Loucy (cell line): ENCODE results near the gene WDR7.

Source experiments
- H2AFZ ChIP-seq: fragments of 200-600 bp; sonication (generic); 2 replicates; pipeline ENCODE4 v1.6.0; 2016; ENCODE audit warnings: antibody characterized with exemption, mild to moderate bottlenecking, low read length, moderate library complexity
- H3F3A ChIP-seq: fragments of 200-600 bp; 2 replicates; pipeline ENCODE4 v1.6.0; 2016; ENCODE audit warnings: antibody characterized with exemption, low read depth, mild to moderate bottlenecking
- H3K27me3 ChIP-seq: fragments of 200-600 bp; sonication (generic); 2 replicates; pipeline ENCODE4 v1.6.1; 2014; ENCODE audit warnings: low read length, mild to moderate bottlenecking; ENCODE audit not compliant: insufficient read depth, poor library complexity, severe bottlenecking
- H3K36me3 ChIP-seq: fragments of 200-600 bp; sonication (generic); 2 replicates; pipeline ENCODE4 v1.6.1; 2016; ENCODE audit warnings: low read length; ENCODE audit not compliant: insufficient read depth
- H3K4me1 ChIP-seq: fragments of 200-600 bp; sonication (generic); 2 replicates; pipeline ENCODE4 v1.5.1; 2014; ENCODE audit warnings: low read length, mild to moderate bottlenecking; ENCODE audit not compliant: insufficient read depth, poor library complexity, severe bottlenecking
- H3K4me2 ChIP-seq: fragments of 200-600 bp; sonication (generic); 2 replicates; pipeline ENCODE4 v1.6.0; 2014; ENCODE audit warnings: antibody characterized with exemption, low read length, low read depth, mild to moderate bottlenecking; ENCODE audit not compliant: poor library complexity, severe bottlenecking
- H3K4me3 ChIP-seq: fragments of 200-600 bp; sonication (generic); 2 replicates; pipeline ENCODE4 v1.5.1; 2014; ENCODE audit warnings: low read length, mild to moderate bottlenecking, mixed read lengths; ENCODE audit not compliant: poor library complexity, severe bottlenecking
- H3K79me2 ChIP-seq: fragments of 200-600 bp; sonication (generic); 2 replicates; pipeline ENCODE4 v1.6.1; 2014; ENCODE audit warnings: low read length; ENCODE audit not compliant: insufficient read depth
- H3K9ac ChIP-seq: fragments of 200-600 bp; sonication (generic); 2 replicates; pipeline ENCODE4 v1.6.0; 2014; ENCODE audit warnings: mild to moderate bottlenecking, low read depth, low read length, moderate library complexity; ENCODE audit not compliant: poor library complexity, severe bottlenecking
- H3K9me2 ChIP-seq: fragments of 200-600 bp; sonication (generic); replicated peaks from 2 replicates; pipeline ENCODE4 v1.6.1; 2016; ENCODE audit warnings: low read depth, low read length, mixed read lengths
- H3K9me3 ChIP-seq: fragments of 200-600 bp; sonication (generic); 2 replicates; pipeline ENCODE4 v1.6.1; 2014; ENCODE audit warnings: mild to moderate bottlenecking, antibody characterized with exemption, low read length, low read depth; ENCODE audit not compliant: insufficient read depth
- H4K20me1 ChIP-seq: fragments of 200-600 bp; sonication (generic); 2 replicates; pipeline ENCODE4 v1.6.0; 2014; ENCODE audit warnings: antibody characterized with exemption, low read length, mild to moderate bottlenecking; ENCODE audit not compliant: insufficient read depth, poor library complexity, severe bottlenecking
- EZH2phosphoT487 ChIP-seq: fragments of 200-600 bp; IDR thresholded peaks from 2 replicates; pipeline ENCODE4 v1.6.1; 2018; ENCODE audit warnings: antibody characterized with exemption, mild to moderate bottlenecking, moderate library complexity, borderline replicate concordance
- TF ChIP-seq, protein P1 (sequence below): fragments of 200-600 bp; sonication (generic); conservative IDR thresholded peaks from 2 replicates; pipeline ENCODE4 v1.5.1; 2014; ENCODE audit warnings: mild to moderate bottlenecking, antibody characterized with exemption, low read length

Gene WDR7

GRCh38 chr18:56953428-56954198 is 302.5 kb downstream of the WDR7 start:
- no peak overlapping the region for H3K4me2 ChIP-seq
- H3K9ac ChIP-seq: no peak overlapping the region
- no peaks in the 10 kb centered on the region for H3K79me2 ChIP-seq
- H3K4me3 ChIP-seq: no peak overlapping the region
- no peaks in the 10 kb centered on the region for H3K36me3 ChIP-seq
- H4K20me1 ChIP-seq: no peaks in the 10 kb centered on the region
- no peaks in the 10 kb centered on the region for H3K27me3 ChIP-seq
- H3K9me3 ChIP-seq: no peaks in the 10 kb centered on the region
- no peaks in the 10 kb centered on the region for H3K4me1 ChIP-seq
- TF ChIP-seq, protein P1, sequence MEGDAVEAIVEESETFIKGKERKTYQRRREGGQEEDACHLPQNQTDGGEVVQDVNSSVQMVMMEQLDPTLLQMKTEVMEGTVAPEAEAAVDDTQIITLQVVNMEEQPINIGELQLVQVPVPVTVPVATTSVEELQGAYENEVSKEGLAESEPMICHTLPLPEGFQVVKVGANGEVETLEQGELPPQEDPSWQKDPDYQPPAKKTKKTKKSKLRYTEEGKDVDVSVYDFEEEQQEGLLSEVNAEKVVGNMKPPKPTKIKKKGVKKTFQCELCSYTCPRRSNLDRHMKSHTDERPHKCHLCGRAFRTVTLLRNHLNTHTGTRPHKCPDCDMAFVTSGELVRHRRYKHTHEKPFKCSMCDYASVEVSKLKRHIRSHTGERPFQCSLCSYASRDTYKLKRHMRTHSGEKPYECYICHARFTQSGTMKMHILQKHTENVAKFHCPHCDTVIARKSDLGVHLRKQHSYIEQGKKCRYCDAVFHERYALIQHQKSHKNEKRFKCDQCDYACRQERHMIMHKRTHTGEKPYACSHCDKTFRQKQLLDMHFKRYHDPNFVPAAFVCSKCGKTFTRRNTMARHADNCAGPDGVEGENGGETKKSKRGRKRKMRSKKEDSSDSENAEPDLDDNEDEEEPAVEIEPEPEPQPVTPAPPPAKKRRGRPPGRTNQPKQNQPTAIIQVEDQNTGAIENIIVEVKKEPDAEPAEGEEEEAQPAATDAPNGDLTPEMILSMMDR: no peak
- no peak for TF ChIP-seq EZH2phosphoT487
- no peak overlapping the region for H2AFZ ChIP-seq
- H3K9me2 ChIP-seq: no peaks in the 10 kb centered on the region
- no peaks in the 10 kb centered on the region for H3F3A ChIP-seq

DNA sequence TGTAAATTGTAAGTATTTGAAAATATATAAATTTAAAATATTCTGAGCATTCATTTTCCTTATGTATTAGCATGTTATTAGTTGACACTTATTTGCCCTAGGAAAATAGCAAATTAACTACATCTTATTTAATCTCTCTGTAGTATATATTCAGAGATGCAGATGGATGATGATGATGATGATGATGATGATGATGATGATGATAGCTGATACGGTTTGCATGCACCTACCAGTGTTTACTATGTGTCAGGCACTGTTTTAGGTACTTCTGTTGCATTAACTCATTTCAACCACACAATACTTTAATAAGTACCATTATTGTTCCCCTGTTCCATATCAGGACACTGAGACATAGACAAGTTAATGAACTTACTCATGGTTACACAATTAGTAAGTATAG is 304.3 kb downstream of the WDR7 start:
- H3K27me3 ChIP-seq: no peaks in the 10 kb centered on the region
- no peak overlapping the region for H3K4me2 ChIP-seq
- H3K9me3 ChIP-seq: no peaks in the 10 kb centered on the region
- no peak overlapping the region for H3K9ac ChIP-seq
- H3K4me1 ChIP-seq: peaks cover under 1% of the 10 kb centered on the region
- H3K36me3 ChIP-seq: no peaks in the 10 kb centered on the region
- no peak overlapping the region for H2AFZ ChIP-seq
- H4K20me1 ChIP-seq: no peaks in the 10 kb centered on the region
- H3K79me2 ChIP-seq: no peaks in the 10 kb centered on the region
- no peaks in the 10 kb centered on the region for H3F3A ChIP-seq
- TF ChIP-seq, protein P1: no peak
- no peak for TF ChIP-seq EZH2phosphoT487
- no peaks in the 10 kb centered on the region for H3K9me2 ChIP-seq
- H3K4me3 ChIP-seq: no peak overlapping the region

GRCh38 chr18:56959120-56959519 is 308.0 kb downstream of the WDR7 start:
- Histone ChIP-seq H3K9ac (no peak overlapping the region), H3K79me2 (no peaks in the 10 kb centered on the region), H3K4me2 (no peak overlapping the region), H3K4me1 (peaks cover 7% of the 10 kb centered on the region), H4K20me1 (no peaks in the 10 kb centered on the region), H3K4me3 (no peak overlapping the region), H3K36me3 (no peaks in the 10 kb centered on the region), H2AFZ (no peak overlapping the region), H3K9me3 (no peaks in the 10 kb centered on the region), H3F3A (no peaks in the 10 kb centered on the region), H3K9me2 (no peaks in the 10 kb centered on the region), H3K27me3 (no peaks in the 10 kb centered on the region)
- TF ChIP-seq, protein P1: no peak
- no peak for TF ChIP-seq EZH2phosphoT487
